NK-92 treated with Interleukin-12 subunit alpha and Interleukin-12 subunit beta, amount 100 ng/mL, for 24 hours (cell line): ENCODE data around the gene DIP2A.

Source experiments
- DNase-seq: peaks from one replicate; lab custom pipeline; 2025; lab: John Stamatoyannopoulos, UW

The DIP2A gene

DNA sequence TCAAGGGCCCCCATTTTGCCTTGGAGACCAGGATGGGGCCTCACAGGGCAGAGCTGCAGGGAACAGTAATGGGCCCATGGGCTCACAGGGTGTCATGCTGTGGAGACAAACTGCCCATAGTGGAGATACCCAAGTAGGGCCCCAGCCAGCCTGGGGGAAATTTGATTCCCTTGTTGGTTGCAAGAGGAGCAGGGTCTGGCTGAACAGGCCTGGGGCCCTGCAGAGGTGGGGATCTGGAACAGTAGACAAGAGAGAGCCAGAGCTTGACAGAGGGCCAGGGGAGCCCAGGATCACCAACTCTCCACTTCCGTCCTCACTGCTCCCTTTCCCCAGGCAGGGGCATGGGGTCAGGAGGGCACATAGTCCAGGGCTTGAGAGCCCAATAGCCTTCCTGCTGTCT is 137.5 kb downstream of the DIP2A start:
- DNase-seq = no peak

DNA sequence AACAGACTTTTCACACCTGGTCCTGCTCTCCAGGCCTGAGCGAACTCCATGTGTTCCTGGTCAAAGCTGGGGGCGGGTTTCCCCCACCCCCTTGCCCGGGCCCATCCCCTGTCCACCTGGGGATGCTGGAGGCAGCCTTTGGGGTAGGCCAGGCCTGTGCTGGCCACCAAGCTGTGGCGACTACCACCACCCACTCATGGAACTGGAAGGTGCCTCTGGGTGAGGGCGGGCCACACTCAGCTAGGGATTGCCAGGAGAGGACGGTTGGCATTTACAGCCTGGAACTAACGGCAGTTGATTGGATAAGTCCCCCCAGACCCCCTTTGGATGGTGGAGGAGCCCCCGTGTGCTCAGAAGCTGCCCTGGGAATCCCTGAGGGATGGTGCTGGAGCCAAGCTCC is 138.3 kb downstream of the DIP2A start:
- DNase-seq = no peak

DNA sequence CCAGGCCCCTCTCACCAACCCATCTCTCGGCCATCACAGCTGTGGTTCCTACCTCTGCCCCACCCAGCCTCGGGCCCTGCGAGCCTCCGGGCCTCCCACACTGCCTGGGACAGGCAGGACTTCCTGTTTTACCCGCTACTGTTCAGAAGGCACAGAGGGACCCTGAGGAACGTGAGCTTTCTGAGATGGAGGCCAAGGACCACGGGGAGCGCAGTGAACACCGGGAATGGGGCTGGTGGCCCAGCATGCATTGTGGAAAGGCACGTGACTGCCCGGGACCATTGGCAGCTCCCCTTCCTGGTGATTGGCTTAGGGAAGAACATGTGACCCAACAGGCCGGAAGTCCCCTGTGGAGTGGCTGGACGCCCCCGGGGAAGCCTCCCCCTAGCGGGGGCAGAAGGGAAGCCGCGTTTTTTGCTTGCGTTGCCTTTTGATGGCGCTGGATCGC is 139.2 kb downstream of the DIP2A start:
- DNase-seq = no peak

DNA sequence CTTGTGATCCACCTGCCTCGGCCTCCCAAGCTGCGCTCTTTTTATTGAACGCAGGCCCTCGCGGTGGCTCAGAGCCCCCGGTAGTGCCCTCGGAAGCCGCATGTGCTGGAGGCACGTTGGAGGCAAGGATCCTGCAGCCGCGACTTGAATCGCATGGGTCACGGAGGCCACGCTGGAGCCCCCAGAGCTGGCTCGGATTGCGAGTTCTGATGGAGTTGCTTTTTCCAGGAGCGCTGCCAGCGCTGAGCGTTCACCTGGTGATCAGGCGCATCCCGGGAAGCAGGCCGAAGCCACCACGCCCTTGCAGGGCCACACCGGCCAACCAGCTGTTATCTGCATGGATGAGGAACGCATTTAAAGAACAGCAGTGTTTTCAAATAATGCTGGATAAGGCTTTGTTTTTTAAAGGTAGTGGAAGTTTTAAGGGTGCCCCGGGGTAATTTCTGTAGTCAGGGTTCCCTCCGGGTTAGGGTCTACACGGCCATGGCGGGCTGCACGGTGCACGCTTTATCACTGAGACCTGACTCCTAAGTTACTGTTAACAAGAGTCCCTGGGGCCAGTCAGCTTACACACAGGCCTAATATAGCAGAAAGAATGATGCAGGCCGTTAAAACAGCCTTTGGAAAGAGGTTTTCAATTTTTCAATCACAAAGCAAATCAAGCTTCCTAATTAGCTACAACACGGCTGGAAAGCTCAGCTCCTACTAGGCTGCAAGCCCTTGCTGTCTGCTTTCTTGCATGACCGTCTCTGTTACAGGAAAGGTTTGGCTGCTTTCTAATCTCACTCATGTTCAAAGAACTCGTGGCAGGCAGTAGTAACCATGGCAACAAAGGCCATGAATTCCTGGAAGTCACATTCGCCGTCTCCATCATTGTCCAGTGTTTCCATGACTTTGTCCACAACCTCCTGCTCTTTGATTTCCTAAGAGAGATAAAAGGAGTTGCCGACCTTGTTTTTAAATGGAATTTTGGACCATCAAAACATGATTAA is 140.2 kb downstream of the DIP2A start:
- DNase-seq = no peak

DNA sequence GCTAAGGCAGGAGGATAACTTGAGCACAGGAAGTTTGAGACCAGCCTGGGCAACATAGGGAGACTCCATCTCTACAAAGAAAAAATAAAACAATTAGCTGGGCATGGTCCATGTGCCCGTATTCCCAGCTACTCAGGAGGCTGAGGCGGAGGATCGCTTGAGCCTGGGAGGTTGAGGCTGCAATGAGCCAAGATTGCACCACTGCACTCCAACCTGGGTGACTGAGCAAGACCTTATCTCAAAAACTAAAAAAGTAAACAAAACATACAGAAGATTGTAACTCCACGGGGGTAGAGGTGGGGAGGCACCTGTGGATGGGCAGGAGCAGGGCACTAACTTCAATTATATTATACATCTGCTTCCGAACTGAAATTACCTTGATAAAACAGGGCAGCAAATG is 141.6 kb downstream of the DIP2A start:
- DNase-seq = no peak

DNA sequence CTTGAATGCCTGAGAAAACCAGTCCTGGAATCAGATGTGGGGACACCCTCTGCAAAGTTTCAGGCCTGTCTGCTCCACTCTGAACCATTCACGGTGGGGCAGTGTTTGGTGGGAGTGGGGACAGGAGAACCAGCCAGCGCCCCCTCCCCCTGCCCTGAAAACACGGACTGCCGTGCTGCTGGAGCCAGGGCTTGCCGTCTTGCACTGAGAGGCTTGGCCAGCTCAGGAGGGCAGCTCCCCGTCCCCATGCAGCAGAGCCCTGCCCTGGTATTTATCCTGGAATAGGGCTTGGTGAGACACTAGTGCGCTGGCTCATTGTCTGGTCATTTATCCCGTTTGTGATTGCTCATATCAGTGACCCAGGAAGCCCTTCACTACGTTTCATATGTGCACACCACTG is 142.3 kb downstream of the DIP2A start:
- DNase-seq = no peak

DNA sequence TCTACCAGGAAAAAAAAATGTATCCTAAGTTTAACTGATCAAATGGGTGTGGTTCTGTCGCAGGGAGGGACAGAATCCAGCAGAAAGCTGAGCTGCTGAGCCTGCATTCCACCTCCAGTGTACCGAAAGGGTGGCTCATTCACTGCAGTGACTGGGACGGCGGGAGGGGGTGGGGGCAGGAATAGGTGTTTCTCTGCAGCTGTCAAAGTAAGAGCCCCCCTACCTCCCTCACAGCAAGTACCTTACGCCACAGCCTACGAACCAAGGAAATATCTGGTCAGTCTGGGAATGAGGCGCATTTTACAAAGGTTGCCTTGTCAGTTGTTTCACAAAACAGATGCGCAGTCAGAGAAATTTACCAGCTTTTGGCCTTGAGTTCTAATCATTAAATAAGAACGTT is 144.5 kb downstream of the DIP2A start:
- no peak for DNase-seq

DNA sequence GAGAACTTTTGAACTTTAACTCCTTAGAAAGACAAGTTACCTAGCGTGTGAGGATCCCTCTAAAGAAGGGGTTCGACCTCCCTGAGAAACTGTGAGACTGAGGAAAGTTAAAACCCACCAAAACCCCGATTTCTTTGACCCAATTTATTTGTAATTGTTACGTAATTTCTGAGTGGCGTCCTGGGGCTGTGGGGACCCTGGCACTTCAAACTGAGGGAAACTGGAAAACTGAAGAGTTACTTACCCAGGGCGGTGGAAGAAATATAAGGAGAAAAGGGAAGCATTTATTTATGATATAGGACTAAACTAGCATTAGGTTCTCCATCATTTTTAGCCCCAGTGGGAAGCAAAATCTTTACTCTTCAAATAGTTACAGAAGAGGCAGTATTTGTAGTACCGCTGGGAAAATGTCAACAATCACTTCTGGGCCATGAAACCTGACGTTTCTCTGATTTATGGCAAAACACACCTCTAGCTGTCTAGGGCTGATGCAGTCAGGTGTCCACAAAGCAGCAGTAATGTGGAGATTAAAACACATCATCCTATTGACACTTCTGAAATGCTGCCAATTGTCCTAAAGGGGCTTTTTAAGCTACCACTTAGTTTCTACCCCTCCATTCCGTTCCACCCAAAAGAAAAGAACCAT is 145.8 kb downstream of the DIP2A start:
- no peak for DNase-seq

DNA sequence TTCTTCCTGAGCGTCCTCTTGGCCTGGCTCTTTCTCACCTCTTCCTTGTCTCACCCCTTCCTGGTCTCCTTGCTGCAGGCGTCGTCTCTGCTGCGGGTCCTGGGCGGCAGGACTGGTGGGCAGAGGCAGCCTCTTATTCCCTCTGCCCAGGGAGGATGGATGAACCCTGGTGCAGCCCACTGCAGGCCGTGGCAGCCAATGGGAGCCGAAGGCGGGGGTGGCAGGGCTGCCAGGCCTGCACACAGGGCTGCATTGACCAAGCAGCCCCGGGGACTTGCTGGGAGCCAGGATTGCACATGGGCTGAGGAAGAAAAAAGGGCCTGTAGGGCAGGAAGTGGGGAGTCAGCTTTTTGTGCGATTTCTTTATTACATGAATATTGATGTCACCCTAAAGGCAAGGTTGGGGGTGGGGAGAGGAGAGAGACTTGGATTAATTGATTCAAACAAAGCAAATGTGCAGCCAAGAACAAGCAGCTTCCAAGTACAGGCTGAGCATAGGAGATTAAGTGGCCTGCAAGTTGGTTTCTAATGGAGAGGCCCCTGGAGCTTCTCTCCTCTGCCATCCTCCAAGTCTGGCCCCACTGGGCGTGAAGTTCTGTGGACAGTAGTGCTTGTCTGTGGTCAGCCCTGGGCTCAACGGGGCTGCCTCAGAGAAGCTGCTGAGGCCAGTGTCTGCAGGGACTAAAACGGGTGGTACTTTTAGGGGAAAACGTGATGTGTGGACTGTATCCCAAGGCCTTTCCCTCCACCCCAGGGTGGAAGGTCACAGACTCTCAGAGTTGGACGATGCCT is 146.5 kb downstream of the DIP2A start, which contains the start of gene S100B:
TSS of gene S100B (minus strand) at position 108 of the 792 bp plus-strand sequence. CDS start 2,667 bp downstream, outside the sequence.
- DNase-seq = no peak

DNA sequence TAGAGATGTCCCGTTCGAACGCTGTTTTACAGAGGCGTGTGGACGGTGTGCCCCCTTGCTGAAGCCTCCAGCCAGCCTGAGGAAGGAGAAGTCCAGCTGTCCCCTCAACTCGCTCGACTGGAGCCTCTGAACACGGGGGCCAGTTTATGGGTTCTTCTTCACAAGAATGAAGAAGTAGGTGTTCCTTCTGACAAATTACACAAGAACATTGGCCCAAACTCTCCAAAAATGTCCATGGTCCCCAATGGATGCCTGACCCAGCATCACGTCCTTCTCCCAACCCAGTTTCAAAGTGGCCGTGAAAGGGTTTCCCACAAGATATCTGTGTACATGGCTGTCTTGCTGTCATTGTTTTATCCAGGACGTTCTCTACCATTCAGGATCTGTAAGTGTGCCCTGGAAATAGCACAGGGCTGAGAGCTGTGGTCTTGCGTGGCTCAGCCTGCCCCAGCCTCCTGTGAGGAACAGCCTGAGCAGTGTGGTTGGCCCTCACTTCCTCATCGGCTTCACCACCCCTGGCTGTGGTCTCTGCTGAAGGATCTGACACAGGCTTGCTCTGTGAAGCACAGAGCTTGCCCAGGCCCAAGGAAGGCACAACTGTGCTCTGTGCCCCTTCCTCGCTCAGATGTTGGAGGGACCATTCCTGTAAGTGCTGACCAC is 147.2 kb downstream of the DIP2A start:
- peak; percentile 10 for DNase-seq

DNA sequence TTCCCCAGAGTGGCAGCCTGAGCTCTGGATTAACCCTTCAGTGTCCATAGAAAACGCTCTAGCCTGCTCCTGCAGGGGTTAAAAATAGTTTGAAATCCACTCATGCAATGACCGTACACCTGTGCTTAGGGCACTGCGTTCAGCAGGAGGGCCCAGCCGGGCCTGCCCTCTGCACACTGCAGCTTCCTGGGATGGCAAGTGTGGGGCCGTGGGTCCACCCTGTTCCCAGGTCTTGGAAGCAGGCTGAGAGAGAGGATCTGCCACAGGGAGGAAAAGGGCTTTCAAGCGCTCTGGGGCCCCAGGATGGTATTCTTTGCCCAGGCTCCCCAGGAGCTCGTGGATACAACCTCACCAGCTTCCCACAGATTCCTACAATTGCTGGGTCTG is 147.7 kb downstream of the DIP2A start:
- no peak for DNase-seq

DNA sequence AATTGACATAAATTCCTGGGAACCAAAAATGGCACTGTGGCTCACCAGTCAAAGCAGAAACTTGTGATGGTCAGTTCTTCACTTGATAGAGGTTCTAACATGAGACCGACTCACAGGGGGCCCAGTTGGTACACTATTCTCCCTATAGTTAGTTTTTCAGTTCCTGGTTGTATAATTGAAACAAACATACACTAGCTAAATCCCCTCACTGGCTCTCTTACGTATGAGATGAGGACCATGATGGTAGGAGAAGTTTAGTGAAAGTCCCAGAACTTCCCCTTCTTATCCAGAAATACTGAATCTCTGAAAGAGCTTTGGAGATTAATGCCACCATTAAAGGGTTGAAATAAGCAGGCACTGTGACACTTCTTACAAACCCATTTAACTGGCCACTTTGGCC is 148.9 kb downstream of the DIP2A start:
- DNase-seq = no peak

DNA sequence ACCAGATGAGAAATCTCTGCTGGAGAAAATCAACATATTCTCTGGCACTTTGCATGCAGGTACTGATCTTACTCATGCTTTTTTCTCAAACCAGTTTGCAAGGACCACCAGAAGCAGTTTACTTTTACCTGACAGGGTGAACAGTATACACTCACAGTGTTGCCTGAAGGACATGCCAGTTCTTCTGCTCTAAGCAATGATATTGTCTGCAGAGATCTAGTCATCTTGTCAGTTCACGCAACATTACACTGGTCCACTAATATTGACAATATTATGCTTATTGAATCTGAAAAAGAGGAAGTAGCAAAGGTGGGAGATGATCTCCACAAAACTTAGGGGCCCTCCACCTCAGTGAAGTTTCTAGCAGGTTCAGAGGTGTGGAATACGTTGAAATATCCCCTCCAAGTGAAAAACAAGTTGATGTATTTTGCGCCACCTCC is 150.0 kb downstream of the DIP2A start:
- DNase-seq = no peak

DNA sequence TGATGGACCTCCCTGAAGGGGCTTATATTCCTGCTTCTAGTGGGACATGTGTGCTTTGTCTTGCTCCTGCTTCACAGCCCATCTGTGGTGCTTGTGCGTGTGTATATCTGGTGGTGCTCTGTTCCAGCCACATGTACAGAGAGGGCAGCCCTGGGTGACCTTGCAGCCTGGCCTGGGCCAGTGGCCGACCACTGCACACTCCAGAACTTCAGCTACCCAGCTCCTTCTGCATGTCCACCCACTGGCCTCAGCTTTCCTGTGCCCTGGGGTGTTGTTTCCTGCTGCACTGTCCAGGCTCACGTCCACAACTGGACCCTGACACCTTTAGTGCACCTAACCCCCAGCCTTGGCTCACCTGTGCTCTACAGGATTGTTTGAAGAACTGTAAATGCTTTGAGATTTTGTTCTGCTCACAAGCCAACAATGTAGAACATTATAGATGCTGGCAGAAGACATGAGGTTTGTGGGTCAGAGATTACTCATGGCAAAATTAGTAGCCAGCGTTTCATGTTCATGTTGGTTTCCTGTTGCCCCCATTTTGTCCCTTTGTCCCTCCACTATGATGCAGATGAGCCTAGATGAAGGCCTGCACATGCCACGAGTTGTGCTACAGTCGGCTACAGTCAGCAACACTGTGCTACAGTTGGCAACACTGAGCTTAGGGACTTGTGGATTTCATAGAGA is 151.5 kb downstream of the DIP2A start:
- no peak for DNase-seq

DNA sequence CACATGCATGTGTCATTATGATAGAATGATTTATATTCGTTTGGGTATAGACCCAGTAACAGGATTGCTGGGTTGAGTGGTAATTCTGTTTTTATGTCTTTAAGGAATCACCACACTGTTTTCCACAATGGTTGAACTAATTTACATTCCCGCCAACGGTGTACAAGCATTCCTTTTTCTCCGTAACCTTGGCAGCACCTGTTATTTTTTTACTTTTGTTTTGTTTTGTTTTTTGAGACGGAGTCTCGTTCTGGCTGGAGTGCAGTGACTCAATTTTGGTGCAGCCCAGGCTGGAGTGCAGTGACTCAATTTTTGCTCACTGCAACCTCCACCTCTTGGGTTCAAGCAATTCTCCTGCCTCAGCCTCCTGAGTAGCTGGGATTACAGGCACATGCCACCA is 154.7 kb downstream of the DIP2A start:
- no peak for DNase-seq

DNA sequence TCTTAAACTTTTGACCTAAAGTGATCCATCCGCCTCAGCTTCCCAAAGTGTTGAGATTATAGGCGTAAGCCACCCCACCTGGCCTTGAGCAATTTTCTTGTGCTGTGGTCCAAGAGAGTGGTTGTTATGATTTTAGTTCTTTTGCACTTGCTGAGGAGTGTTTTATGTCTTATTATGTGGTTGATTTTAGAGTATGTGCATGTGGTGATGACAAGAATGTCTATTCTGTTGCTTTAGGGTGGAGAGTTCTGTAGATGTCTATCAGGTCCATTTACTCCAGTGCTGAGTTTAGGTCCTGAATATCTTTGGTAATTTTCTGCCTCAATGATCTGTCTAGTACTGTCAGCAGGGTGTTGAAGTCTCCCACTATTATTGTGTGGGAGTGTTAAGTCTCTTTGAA is 157.4 kb downstream of the DIP2A start:
- DNase-seq = no peak

DNA sequence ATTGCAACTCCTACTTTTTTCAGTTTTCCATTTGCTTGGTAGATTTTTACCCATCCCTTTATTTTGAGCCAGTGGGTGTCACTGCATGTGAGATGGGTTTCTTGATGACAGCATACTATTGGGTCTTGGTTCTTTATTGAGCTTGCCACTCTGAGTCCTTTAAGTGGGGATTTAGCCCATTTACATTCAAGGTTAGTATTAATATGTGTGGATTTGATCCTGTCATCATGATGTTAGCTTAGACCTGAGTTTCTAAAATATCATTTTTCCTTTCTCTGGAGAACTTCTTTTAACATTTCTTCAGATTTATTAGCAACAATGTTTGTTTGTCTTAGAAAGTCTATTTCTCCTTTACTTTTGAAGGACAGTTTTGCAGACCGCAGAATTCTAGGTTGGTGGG is 158.0 kb downstream of the DIP2A start:
- no peak for DNase-seq

DNA sequence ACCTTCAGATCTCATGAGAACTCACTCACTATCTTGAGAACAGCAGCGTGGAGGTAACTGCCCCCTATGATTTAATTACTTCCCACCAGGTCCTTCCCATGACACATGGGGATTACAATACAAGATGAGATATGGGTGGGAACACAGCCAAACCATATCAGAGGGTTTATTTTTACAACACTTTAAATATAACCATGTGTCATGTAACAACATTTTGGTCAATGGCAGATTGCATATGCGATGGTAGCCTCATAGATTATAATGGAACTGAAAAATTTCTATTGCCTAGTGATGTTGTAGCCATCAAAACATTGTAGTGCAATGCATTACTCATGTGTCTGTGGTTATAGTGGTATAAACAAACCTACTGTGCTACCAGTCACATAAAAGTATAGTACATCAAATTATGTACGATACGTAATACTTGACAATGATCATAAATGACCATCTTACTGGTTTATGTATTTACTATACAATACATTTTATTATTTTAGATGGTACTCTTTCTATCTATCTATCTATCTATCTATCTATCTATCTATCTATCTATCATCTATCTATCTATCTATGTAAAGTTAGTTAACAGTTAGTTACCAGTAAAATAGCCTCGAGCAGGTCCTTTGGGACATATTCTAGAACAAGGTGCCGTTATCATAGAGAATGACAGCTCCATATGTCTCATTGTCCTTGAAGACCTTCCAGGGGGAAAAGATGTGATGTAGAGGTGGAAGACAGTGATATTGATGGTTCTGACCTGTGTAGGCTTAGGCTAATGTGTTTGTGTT is 158.8 kb downstream of the DIP2A start:
- DNase-seq = no peak

DNA sequence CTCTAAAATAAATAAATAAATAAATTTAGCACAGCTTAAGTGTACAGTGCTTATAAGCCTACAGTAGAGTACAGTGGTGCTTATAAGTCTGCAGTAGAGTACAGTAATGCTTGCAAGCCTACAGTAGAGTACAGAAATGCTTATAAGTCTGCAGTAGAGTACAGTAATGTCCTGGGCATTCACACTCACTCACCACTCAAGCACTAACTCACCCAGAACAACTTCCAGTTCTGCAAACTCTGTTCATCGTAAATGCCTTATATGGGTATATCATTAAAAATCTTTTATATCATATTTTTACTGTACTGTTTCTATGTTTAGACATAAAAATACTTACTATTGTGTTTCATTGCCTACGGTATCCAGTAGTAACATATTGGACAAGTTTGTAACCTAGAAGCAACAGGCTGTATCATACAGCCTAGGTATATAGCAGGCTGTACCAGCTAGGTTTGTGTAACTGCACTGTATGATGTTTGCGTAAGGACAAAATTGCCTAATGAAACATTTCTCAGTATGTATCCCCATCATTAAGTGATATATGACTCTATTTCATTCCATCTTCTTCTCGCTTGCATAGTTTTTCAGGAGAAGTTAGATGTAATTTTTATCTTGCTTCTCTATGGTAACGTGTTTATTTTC is 160.2 kb downstream of the DIP2A start:
- DNase-seq = no peak
